COLO829 (cell line): ENCODE measurements around the gene COMMD1.
"Not testable (repeated sequence)": the region's sequence is repeated elsewhere in the genome, so short reads cannot be mapped to it uniquely, and the experiment has no call there.

Experiments
- DNase-seq: peaks from one replicate; pipeline ENCODE4 v3.0.0; 2012; ENCODE audit warnings: low spot score

The COMMD1 gene

GRCh38 chr2:61966087-61966727 is 60.7 kb downstream of the COMMD1 start:
- DNase-seq: no peak

DNA sequence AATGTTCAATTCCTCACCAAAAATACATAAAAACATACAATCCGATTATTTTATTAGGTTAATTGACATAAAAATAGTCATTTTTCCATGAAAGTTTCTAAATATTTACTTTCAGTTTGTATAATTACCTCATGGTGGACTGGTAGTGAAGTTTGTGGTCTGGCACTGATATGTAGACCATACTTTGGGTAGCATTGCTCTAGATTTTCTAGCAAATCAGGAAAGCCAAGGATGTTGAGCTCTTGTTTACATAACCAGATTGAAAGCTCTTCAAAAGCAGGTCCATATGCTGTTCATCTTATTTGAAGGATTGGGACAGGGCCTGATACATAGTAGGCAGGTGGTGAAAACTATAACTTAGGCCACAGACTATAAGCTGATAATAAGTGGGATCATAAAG is 61.8 kb downstream of the COMMD1 start:
- no peak for DNase-seq

GRCh38 chr2:61969376-61969775 is 63.9 kb downstream of the COMMD1 start:
- DNase-seq: no peak

DNA sequence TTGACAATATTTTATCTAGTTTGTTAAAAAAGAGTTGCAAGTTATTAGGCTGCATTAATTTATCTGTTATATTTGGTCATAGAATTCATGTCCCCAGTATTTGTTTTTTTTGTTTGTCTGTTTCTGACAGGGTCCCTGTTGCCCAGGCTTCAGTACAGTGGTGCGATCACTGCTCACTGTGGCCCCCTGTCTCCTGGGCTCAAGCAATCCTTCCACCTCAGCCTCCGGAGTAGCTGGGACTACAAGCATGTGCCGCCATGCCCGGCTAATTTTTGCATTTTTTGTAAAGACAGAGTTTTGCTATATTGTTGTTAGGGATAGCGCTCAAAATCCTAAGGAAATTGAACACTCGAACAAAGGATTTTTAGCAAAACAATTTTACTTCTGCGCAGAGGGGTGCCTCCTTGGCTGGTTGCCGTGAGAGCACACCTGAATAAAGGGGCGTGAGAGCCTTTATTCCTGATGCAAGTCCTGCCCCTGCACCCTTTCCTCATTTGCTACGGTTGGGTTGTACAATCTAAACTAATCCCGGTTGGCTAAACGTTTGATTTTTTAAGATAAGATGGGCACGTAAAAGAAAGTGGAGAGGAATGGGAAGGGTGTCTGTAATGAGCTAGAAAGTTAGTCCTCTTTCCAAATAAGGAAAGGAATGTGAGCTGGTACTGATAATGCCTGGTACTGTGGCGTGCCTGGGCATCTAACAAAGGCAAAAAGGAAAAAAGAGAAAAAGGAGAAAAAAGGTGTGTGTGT is 65.5 kb downstream of the COMMD1 start:
- DNase-seq: no peak

DNA sequence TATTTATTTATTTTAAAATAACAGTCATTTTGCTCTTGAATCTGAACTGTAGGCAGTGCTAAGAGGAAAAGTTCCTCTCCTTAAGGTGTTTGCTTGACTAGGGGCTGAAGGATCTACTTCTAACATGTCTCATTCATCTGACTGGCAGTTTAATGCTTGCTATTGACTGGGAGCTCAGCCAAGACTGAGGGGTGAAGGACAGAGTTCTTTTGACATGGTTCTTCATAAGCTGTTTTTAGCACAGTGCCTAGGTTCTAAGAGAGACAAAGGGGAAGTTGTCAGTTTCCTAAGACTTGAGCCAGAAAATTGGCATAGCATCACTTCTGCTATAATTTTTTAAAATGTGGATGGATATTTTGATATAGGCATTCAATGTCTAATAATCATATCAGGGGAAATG is 73.0 kb downstream of the COMMD1 start:
- peak; percentile 65 for DNase-seq

GRCh38 chr2:61980758-61981157 is 75.3 kb downstream of the COMMD1 start:
- DNase-seq: no peak

DNA sequence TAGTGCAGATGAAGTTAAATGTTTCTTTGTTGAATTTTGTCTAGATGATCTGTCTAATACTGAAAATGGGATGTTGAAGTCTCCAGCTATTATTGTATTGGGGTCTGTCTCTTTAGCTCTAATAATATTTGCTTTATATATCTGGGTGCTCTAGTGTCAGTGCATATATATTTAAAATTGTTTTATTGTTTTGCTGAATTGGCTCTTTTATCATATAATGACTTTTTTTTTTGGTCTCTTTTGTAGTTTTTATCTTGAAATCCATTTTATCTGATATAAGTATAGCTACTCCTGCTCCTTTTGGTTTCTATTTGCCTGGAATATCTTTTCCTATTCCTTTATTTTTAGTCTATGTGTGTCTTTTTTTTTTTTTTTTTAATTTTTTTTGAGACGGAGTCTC is 79.2 kb downstream of the COMMD1 start:
- DNase-seq: no peak

DNA sequence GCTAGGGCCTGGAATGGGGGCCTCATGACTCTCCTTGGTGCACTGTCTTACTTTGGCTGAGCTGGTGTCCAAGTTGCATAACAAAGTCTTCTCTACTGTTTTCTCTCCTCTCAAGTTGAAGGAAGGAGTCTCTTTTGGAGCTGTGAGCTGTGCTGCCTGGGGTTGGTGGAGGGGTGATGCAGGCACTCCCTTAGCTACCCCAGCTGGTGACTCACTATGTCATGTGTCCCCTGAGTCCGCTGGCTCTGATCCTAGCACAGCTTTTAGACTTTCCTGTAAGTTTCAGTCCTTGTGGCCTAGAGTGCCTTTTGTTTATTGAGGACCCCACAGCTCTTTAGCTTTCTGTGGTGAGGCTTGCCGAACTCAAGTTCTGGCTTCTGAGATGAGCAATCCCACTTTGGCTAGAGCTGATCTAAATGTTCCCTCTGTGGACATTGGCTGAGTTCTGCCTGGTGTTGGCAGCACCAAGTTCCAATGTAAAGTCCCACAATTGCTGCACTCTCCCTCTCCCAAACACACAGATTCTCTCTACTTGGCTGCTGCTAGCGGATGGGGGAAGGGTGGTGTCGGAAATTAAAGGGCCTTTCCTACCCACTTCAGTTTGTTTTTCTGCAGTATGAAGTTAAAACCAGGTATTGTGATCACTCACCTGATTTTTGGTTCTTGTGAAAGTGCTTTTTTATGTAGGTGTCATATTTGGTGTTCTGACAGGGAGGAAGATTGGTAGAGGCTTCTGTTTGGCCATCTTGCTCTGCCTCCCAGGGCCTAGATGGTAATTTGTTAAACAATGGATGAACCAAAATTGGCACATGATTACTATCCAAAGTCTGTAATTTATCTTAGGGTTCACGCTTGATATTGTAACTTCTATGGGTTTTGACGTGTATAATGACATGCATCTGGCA is 83.2 kb downstream of the COMMD1 start:
- DNase-seq: no peak

DNA sequence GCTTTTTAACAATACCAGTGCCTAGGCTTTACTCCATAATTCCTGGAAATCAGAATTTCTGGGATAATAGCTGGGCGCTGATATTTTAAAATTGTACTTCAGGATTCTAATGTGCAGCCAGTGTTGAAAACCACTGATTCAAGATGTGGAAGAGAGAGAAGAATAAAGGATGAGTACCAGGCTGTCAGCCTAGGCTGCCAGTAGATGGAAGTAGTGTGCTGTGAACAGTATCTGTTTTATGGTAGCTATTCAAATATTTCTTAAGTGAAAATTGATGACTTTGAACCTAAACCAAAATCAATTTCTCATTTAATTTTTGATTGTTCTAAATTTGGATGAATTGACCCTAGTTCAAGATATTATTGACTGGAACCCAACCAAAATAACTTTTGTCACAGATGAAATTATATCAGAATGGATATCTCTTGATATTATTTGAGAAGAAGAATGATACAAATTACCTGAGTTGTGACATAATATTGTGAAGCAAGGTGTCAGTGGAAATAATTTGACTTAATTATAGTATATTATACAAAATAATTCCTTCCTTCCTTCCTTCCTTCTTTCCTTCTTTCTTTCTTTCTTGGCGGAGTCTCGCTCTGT is 88.0 kb downstream of the COMMD1 start:
- peak; percentile 25 for DNase-seq

DNA sequence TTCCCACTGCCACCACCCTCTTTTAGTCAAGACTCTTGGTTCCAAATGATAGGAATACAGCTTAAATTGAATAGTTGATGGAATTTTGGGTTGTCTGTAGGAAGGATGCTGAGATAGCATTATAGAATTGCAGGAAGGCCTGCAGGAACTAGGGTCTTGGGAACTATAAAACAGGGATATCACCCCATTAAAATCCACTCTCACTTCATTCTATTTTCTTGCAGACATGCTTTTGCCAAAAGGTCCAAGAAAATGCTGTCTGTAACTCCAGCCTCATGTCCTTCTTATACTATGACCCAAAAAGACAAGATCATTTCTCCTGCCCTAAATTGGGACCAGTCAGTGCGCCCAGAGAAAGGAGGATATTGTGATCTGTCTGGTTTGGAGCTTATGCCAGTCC is 89.1 kb downstream of the COMMD1 start:
- DNase-seq: no peak

DNA sequence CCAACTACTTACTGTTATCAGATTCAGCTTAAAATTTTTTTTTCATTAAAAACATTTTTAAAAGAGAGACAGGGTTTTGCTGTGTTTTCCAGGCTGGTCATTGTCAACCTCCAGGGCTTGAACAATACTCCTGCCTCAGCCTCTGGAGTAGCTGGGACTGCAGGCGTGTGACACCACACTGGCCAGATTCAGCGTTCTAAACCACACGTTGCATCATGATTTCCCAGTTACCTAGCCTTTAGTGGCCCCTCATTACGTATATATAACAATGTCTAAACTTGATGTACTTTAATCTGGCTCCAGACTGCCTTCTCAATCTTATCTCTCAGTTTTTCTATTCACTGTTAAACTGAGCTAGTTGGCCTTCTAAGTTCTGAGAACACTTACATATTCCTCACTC is 89.6 kb downstream of the COMMD1 start:
- DNase-seq: no peak

DNA sequence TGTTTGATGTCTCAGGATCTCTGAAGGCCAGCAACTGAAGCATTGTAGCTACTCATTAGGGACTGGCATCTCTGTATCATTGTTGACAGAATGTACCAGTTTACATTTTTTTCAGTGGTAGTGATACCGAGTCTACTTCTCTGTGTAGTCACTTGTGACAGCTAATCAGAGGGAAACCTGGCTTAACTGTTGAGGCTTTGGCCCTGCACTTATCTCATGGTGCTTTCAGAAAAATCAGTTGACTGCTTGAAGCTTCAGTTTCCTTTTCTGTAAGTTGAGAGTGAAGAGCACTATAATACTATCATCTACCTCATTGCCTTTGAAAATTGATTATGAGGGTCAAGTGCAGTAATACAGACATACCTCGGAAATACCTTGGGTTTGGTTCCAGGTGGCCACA is 90.0 kb downstream of the COMMD1 start:
- no peak for DNase-seq

GRCh38 chr2:61998426-61998825 is 93.0 kb downstream of the COMMD1 start:
- no peak for DNase-seq

DNA sequence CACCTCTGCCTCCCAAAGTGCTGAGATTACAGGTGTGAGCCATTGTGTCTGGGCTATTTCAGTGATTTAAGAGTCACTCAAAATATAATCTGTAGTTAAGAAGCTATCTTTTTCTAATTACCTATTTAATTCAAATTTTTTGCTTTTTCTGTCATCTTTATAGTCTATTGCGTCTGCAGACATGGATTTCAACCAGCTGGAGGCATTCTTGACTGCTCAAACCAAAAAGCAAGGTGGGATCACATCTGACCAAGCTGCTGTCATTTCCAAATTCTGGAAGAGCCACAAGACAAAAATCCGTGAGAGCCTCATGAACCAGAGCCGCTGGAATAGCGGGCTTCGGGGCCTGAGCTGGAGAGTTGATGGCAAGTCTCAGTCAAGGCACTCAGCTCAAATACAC is 95.1 kb downstream of the COMMD1 start:
- no peak for DNase-seq

- DNase-seq: no peak
Measured at GRCh38 chr2:62001431-62001830, 96.0 kb downstream of the COMMD1 start.

DNA sequence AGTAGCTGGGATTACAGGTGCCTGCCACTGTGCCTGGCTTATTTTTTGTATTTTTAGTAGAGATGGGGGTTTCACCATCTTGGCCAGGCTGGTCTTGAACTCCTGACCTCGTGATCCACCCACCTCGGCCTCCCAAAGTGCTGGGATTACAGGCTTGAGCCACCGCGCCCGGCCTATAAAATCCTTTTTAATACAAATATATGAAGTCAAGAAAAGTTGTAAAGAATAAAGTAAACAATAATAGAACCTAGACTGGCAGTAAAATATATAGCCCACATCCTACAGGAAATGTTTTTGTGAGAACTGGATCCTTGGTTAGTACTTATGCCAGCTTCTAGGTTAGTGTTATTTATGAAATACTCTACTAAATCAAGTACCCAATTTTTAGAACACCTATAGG is 99.0 kb downstream of the COMMD1 start:
- DNase-seq: not testable (repeated sequence)

- no peak for DNase-seq
Measured at GRCh38 chr2:62007555-62007954, 102.1 kb downstream of the COMMD1 start.

- no peak for DNase-seq
Measured at GRCh38 chr2:62010632-62011256, 105.3 kb downstream of the COMMD1 start.

- no peak for DNase-seq
Measured at GRCh38 chr2:62013641-62014040, 108.2 kb downstream of the COMMD1 start.

- no peak for DNase-seq
Measured at GRCh38 chr2:62014102-62014501, 108.6 kb downstream of the COMMD1 start.

DNA sequence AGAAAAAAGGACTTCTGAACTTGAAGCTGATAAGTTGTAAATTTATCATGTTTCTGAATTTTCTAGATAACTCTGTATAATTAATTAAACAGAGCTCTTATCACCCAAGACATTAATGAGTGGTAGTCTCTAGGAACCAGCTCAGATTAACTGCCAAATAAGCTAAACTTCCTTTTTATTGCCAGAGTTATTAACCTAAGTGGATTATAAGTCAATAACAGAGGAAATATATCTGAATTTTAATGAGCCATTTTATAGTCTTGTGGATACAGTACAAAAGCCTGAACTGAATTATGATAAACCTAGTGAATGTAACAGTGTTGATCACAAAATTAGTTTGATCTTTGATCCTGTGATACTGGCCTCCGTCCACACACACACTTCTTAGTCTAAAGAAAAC is 111.5 kb downstream of the COMMD1 start:
- DNase-seq: no peak

DNA sequence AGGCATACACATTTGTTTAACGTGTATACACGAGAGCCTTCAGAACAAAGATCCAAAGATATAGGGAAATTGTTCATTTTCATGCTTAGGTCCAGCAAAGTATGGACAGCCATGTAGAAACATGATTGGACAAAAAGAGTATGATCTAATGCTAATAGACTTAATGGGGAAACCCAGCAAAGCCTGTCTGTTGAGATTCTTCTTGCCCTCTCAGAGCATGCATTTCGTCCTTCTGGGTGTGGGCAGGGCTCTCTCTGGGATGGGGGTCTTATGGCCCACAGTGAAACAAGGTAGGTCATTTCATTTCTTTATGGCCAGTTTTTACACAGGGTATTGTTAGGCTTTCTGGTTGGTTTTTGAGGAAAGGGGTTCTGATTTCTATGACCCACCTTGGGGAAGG is 124.4 kb downstream of the COMMD1 start:
- no peak for DNase-seq
